Measurements from ENCODE around the gene GPANK1. TPM values are rescaled to one million over a fixed set of nuclear protein-coding genes. Genes with fewer than 3 reads are reported as not detected.
A peak's percentile ranks its signal among the peaks of the same experiment; 100 is the strongest.

The GPANK1 gene
- total RNA-seq, 4 donors from 2014 or later = 22.3 to 32.5 (median 24.3) TPM

GRCh38 chr6:31619805-31620585 is 44.8 kb downstream of the GPANK1 start:
- 0% methylated on average over 50 of the region's 50 CpGs for WGBS, 2 donors
- H3K4me3 ChIP-seq (ENCODE audit: low read depth, poor library complexity, severe bottlenecking) = no peak overlapping the region
- TF ChIP-seq POLR2A (IDR thresholded peaks at IDR 0.05) (peak in 1 of 2 donors; percentile 63), CTCF (IDR thresholded peaks at IDR 0.05) (peak in 1 of 3 donors; percentile 68)
- intact Hi-C loops (cut with DNase I; ENCODE audit: low total_unique reads) = no loop called here
- peak; percentile 98 to 99 for DNase-seq (ENCODE audit: low spot score in 2 of 2)

GRCh38 chr6:31617010-31617409 is 47.8 kb downstream of the GPANK1 start:
- intact Hi-C loops (cut with DNase I; ENCODE audit: low total_unique reads) = no loop called here
- no peak for DNase-seq (ENCODE audit: low spot score in 2 of 2)
- no peak for TF ChIP-seq CTCF (IDR thresholded peaks at IDR 0.05)
- no peak for TF ChIP-seq POLR2A (IDR thresholded peaks at IDR 0.05)
- WGBS, 2 donors = 81 to 86% methylated on average over 2 of the region's 2 CpGs
- no peak overlapping the region for H3K4me3 ChIP-seq (ENCODE audit: low read depth, poor library complexity, severe bottlenecking)

- intact Hi-C loops (cut with DNase I; ENCODE audit: low total_unique reads) = no loop called here
- 60 to 62% methylated on average over 7 of the region's 7 CpGs for WGBS, 2 donors
- no peak for DNase-seq (ENCODE audit: low spot score in 2 of 2)
- TF ChIP-seq POLR2A (IDR thresholded peaks at IDR 0.05) (no peak), CTCF (IDR thresholded peaks at IDR 0.05) (no peak)
- no peak overlapping the region for H3K4me3 ChIP-seq (ENCODE audit: low read depth, poor library complexity, severe bottlenecking)
Measured at GRCh38 chr6:31615748-31616147, 49.0 kb downstream of the GPANK1 start.

- TF ChIP-seq CTCF (IDR thresholded peaks at IDR 0.05) (no peak), POLR2A (IDR thresholded peaks at IDR 0.05) (no peak)
- DNase-seq (ENCODE audit: low spot score in 2 of 2) = no peak
- 63 to 77% methylated on average over 6 of the region's 6 CpGs for WGBS, 2 donors
- H3K4me3 ChIP-seq (ENCODE audit: low read depth, poor library complexity, severe bottlenecking) = no peak within 1 kb of the TSS
- intact Hi-C loops (cut with DNase I; ENCODE audit: low total_unique reads) = no loop called here
Measured at GRCh38 chr6:31614684-31615578, 49.9 kb downstream of the GPANK1 start, which contains the start of gene AIF1. TSS of gene AIF1 (plus strand) at chr6:31615234. CDS start at chr6:31615330, 96 bp downstream.

GRCh38 chr6:31614075-31614619 is 50.6 kb downstream of the GPANK1 start:
- intact Hi-C loops (cut with DNase I; ENCODE audit: low total_unique reads) = no loop called here
- WGBS, 2 donors = 72 to 84% methylated on average over 8 of the region's 8 CpGs
- no peak for DNase-seq (ENCODE audit: low spot score in 2 of 2)
- TF ChIP-seq POLR2A (IDR thresholded peaks at IDR 0.05) (no peak), CTCF (IDR thresholded peaks at IDR 0.05) (no peak)
- H3K4me3 ChIP-seq (ENCODE audit: low read depth, poor library complexity, severe bottlenecking) = no peak overlapping the region

Small RNAs within 50 kb of the gene (microRNA-seq; reads per million reads assigned to microRNA genes)
- 0 reads per million in 2 donors for gene MIR4646 (ENCODE audit: borderline number of aligned reads in 1 of 2, borderline replicate concordance in 2 of 2)
- 0 reads per million in 2 donors for gene MIR6832 (ENCODE audit: borderline number of aligned reads in 1 of 2, borderline replicate concordance in 2 of 2)

Other genes with a start within 250 kb of the GPANK1 start
- gene MICB, start 166.9 kb downstream of the GPANK1 start, total RNA-seq = 1 to 10 TPM in 2 of 4 donors, under 1 TPM in 2; 0.61 to 2.6 (median 1.2) TPM
- gene MCCD1, start 136.0 kb downstream of the GPANK1 start, total RNA-seq = not detected
- 100 to 1,000 TPM; 176 to 355 (median 238) TPM for gene DDX39B, start 123.0 kb downstream of the GPANK1 start, total RNA-seq
- gene ATP6V1G2, start 118.4 kb downstream of the GPANK1 start, total RNA-seq = 1 to 10 TPM in 1 of 4 donors, under 1 TPM in 1, not detected in 2; 0.46 to 1.3 TPM
- gene NFKBIL1, start 117.4 kb downstream of the GPANK1 start, total RNA-seq = 10 to 100 TPM; 25.2 to 44.4 (median 28.5) TPM
- gene LTA, start 92.7 kb downstream of the GPANK1 start, total RNA-seq = not detected
- gene TNF, start 89.4 kb downstream of the GPANK1 start, total RNA-seq = 1 to 10 TPM in 1 of 4 donors, under 1 TPM in 3; 0.38 to 1.4 (median 0.59) TPM
- gene LTB, start 82.6 kb downstream of the GPANK1 start, total RNA-seq = 1 to 10 TPM in 1 of 4 donors, not detected in 3; 1.1 TPM
- gene LST1, start 78.7 kb downstream of the GPANK1 start, total RNA-seq = 1 to 10 TPM; 1.6 to 7.0 (median 4.4) TPM
- not detected for gene NCR3, start 72.0 kb downstream of the GPANK1 start, total RNA-seq
- gene AIF1, start 49.8 kb downstream of the GPANK1 start, total RNA-seq = 10 to 100 TPM in 1 of 4 donors, 1 to 10 TPM in 3; 4.8 to 13.7 (median 7.2) TPM
- 100 to 1,000 TPM in 1 of 4 donors, 10 to 100 TPM in 3; 57.4 to 131 (median 73.7) TPM for gene PRRC2A, start 44.3 kb downstream of the GPANK1 start, total RNA-seq
- 100 to 1,000 TPM; 255 to 338 (median 287) TPM for gene BAG6, start 12.3 kb downstream of the GPANK1 start, total RNA-seq
- gene APOM, start 9.1 kb downstream of the GPANK1 start, total RNA-seq = 1 to 10 TPM; 1.7 to 7.2 (median 2.5) TPM
- gene C6orf47, start 4.2 kb downstream of the GPANK1 start, total RNA-seq = 10 to 100 TPM; 35.8 to 39.9 (median 37.2) TPM
- 100 to 1,000 TPM; 328 to 447 (median 416) TPM for gene CSNK2B, start 1.1 kb upstream of the GPANK1 start, total RNA-seq
- gene LY6G5B, start 5.0 kb upstream of the GPANK1 start, total RNA-seq = 10 to 100 TPM in 1 of 4 donors, 1 to 10 TPM in 3; 4.2 to 21.3 (median 7.1) TPM
- gene LY6G5C, start 16.1 kb upstream of the GPANK1 start, total RNA-seq = 1 to 10 TPM in 1 of 4 donors, not detected in 3; 1.6 TPM
- 10 to 100 TPM; 49.9 to 61.8 (median 52.0) TPM for gene ABHD16A, start 38.3 kb upstream of the GPANK1 start, total RNA-seq
- not detected for gene LY6G6F, start 41.9 kb upstream of the GPANK1 start, total RNA-seq
- gene LY6G6D, start 50.4 kb upstream of the GPANK1 start, total RNA-seq = 1 to 10 TPM in 1 of 4 donors, not detected in 3; 9.5 TPM
- gene LY6G6C, start 56.7 kb upstream of the GPANK1 start, total RNA-seq = 100 to 1,000 TPM; 189 to 513 (median 237) TPM
- 10 to 100 TPM in 1 of 4 donors, 1 to 10 TPM in 3; 6.0 to 10.5 (median 7.9) TPM for gene MPIG6B, start 58.4 kb upstream of the GPANK1 start, total RNA-seq
- 100 to 1,000 TPM in 3 of 4 donors, 10 to 100 TPM in 1; 65.7 to 124 (median 106) TPM for gene DDAH2, start 64.3 kb upstream of the GPANK1 start, total RNA-seq
- gene CLIC1, start 71.5 kb upstream of the GPANK1 start, total RNA-seq = 100 to 1,000 TPM; 293 to 430 (median 393) TPM
- 10 to 100 TPM in 3 of 4 donors, 1 to 10 TPM in 1; 7.8 to 13.8 (median 11.4) TPM for gene MSH5, start 75.0 kb upstream of the GPANK1 start, total RNA-seq
- gene SAPCD1, start 97.7 kb upstream of the GPANK1 start, total RNA-seq = 10 to 100 TPM; 25.3 to 80.6 (median 55.3) TPM
- 1 to 10 TPM in 3 of 4 donors, under 1 TPM in 1; 0.49 to 4.8 (median 1.4) TPM for gene VWA7, start 112.3 kb upstream of the GPANK1 start, total RNA-seq
- 10 to 100 TPM; 39.2 to 53.9 (median 46.9) TPM for gene VARS1, start 130.8 kb upstream of the GPANK1 start, total RNA-seq
- 10 to 100 TPM; 24.7 to 34.5 (median 28.7) TPM for gene LSM2, start 142.0 kb upstream of the GPANK1 start, total RNA-seq
- gene HSPA1L, start 150.3 kb upstream of the GPANK1 start, total RNA-seq = 1 to 10 TPM; 1.3 to 2.3 (median 1.8) TPM
- gene HSPA1A, start 150.5 kb upstream of the GPANK1 start, total RNA-seq = 100 to 1,000 TPM; 237 to 342 (median 321) TPM
- gene HSPA1B, start 162.7 kb upstream of the GPANK1 start, total RNA-seq = 100 to 1,000 TPM; 378 to 549 (median 420) TPM
- gene NEU1, start 197.8 kb upstream of the GPANK1 start, total RNA-seq = 10 to 100 TPM; 29.1 to 47.6 (median 39.6) TPM
- 1 to 10 TPM; 1.6 to 5.2 (median 3.2) TPM for gene SLC44A4, start 214.0 kb upstream of the GPANK1 start, total RNA-seq
- gene EHMT2, start 232.7 kb upstream of the GPANK1 start, total RNA-seq = 10 to 100 TPM; 25.5 to 39.3 (median 33.6) TPM
- 1 to 10 TPM in 1 of 4 donors, under 1 TPM in 3; 0.25 to 1.6 (median 0.77) TPM for gene ZBTB12, start 237.1 kb upstream of the GPANK1 start, total RNA-seq